GM19467 (cell line): Measurements from ENCODE around the gene SLC22A4.

Experiments
- ATAC-seq: cut with Tn5 transposase; IDR thresholded peaks from one replicate; pipeline ENCODE4 v1.9.1; 2021; ENCODE audit warnings: mild to moderate bottlenecking, moderate library complexity; ENCODE audit not compliant: unreplicated experiment

SLC22A4 gene

DNA sequence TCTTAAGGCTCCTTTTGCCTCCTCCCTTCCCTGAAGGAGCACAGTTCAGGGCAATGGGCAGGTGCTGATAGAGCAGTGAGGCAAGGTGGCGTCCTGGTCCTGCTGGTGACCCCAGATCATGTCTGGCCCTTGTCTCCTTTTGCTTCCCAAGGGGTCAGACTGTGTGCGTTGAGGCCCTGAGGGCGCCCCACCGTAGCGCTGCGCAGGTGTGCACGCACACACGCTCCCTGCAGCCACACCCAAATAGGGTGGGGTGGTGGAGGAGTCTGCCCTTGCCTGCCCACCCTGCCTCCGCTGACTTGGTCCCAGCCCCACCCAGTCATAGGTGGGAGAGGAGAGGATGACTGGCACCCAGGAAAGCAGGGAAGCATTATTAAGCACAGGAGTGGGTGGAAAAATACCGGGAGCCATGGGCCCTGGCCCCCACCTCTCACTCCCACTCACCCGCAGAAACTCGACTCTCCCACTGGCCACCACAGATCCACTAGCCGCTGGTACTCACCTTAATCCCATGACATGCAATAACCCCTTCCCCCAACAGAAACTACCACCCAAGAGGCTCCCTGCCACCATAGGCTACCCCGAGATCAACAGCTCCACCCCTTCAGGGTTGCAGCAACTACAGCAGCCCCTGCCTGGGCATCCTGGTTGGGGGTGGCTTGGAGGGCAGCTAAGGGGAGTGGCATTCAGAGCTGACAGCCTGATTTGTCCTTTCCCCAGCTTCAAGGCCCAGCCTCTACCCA, 20.0 kb upstream of the SLC22A4 start:
- no peak for ATAC-seq

DNA sequence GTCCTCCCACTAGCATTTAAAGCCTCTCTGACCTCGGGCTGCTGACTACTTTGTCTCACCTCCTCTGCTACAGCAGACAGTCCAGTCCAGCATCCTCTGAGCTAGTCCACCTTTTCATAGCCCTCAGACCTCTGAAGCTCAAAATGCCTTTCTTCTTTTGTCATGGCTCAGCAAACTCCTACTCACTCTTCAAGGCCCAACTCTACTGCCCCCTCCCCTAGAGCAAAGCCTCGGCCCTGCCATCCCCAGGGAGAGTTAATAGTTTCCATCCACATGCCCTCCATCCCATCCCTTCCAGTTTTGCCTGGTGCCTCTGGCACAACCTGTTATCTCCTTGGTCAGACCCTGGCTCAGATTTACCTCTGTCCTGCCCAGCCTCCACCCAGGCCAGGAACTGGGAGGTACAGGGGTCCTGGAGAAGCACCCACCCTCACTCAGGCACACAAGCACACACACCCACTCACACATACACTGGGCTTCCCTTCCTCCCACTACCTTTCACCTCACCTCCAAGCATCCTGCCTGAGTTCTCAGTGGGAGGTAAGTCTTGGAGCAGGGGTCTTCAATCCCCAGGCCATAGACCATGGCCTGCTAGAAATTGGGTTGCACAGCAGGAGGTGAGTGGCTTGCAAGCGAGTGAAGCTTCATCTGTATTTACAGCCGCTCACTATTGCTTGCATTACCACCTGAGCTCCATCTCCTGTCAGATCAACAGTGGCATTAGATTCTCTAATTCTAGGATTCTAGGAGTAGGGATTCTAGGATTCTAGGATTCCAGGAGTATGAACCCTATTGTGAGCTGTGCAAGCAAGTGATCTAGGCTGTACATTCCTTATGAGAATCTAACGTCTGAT, 18.6 kb upstream of the SLC22A4 start:
- ATAC-seq = no peak

DNA sequence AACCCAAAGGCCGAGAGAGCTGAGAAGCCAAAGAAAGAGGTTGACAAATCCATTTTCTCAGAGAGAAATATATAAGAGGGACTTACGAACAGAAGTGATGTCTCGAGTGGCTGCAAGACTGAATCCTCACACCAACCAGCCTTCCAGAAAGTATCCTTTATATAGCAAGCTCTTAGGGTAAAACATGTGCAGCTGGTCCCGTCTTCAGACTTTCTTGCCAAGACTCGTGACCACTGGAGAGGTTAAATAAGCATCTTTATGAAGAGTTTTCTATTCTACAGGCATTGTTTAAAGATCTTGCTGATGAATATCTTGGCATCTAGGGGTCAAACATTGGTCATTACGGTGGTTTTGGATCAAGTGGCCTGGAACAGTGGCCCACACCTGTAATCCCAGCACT, 16.9 kb upstream of the SLC22A4 start:
- ATAC-seq = no peak

DNA sequence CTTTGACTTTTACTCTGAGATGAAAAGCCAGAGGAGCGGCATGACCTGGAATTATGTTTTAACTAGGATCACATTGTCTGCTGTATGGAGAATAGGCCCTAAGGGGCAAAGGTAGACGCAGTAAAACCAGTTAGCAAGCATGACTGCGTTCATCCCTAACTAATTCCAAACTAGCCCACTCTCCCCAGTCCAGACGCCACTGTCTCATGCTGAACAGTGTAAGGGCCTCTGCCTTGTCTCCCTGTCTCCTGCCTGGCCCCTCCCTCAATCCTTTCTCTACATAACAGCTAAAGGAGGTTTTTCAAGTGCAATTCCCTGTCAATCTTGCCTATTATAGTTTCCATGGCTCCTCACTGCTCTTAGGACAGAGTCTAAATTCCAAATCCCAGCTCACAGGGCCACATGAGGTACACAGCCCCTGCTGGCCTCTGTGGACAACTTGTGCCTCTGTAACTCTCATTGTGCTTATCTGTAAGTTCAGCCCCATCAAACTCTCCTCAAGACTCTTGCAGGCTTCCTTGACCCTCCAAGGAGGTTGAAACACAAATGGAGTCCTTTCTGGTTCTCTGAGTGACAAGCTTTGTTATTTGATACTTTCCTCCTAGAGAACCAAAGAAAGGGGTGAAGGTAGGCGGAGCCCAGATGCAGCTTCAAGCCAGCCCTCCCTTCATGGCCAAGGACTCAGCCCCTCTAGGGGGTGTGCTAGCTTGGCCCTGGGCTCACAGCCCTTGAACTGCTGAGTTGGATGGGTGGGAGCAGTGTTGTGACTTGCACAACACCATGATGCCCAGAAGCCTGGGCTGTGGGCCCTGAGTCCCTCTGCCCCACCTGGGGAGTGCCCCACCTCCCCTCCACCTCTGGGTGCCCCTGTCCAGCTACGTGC, 16.0 kb upstream of the SLC22A4 start:
- ATAC-seq = no peak

DNA sequence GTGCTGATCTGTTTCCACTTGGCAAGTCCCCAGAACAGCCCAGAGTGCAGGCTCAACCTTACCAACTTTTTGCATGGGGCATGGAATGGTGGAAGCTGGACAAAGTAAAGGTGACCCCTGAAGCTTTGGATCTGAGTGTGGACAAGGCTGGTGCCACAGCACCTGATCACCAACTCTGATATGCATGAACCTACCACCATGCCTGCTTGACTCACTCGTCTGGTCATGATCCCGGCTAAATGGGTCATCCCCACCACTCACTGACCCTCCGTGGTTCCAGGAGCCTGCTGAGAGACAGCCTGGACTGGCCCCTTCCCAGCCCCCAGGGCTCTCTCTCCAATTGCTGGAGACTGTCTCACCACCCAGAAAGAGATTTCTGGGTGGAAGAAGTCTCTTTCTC, 14.4 kb upstream of the SLC22A4 start:
- no peak for ATAC-seq

DNA sequence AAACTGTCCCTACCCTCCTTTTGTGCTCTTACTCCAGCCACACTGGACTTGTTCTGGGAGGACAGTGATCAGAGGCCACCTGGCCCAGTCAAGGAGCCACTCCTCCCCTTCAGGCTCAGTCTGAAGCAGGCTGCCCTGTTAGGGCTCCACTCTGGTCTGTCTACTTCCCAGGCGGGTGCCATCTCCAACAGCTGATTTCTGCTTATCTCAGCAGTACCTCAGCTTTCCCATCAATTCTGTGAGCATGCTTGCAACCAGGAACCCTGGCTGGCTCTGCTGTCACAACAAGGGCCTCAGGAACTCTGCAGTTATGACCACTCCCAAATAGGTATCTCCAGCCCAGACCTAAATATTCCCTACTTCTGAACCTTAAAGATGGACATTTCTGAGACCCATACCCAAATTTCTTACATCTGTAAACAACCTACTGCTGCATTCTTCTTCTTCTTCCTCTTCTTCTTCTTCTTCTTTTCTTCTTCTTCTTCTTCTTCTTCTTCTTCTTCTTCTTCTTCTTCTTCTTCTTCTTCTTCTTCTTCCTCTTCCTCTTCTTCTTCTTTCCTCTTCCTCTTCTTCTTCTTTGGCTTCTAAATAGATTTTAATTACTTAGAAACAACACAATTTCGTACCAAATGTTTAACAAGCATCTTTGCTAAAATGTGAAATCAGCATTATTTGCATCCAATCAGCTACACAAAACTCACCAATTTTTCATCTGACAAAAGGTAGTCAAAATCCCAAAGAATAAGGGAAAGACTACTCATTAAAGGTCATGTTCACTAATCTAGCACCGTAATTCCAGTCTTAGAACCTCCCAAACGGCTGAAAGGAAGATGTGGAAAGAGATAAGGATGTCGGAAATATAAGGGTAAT, 13.6 kb upstream of the SLC22A4 start:
- ATAC-seq = no peak

DNA sequence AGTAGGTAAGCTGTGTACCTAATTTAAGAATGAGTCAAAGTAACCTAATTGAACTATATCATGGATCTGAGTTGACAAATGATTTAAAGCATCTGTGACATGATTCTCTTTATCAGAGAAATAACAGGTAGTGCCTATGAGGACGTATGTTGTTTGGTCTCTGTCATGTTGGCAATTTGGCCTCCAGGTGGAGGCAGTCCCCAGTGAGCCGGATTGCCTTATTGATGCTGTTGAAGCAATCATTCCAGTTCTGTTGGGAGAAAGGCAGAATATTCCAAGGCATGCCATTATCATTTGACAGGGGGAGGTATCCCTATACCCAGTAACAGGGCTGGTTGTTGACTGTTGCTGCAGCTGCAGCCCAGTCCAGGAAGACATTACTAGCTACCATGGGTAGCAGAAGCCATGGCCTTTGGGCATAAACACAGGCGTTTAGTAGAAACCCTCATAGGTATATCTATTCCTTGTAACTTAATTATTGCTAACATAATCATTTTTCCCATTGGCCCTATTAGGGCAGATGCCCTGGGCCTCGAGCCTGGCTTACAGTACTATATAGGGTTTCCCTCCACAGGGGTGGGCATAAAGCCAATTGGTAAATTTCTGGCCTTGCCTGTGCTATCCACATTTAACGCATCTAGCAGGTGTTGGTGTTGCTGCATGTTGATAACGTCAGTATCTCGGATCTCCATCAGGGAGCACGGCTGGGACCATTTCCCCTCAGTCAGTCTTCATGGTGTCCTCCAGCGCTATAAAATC, 12.2 kb upstream of the SLC22A4 start:
- no peak for ATAC-seq

DNA sequence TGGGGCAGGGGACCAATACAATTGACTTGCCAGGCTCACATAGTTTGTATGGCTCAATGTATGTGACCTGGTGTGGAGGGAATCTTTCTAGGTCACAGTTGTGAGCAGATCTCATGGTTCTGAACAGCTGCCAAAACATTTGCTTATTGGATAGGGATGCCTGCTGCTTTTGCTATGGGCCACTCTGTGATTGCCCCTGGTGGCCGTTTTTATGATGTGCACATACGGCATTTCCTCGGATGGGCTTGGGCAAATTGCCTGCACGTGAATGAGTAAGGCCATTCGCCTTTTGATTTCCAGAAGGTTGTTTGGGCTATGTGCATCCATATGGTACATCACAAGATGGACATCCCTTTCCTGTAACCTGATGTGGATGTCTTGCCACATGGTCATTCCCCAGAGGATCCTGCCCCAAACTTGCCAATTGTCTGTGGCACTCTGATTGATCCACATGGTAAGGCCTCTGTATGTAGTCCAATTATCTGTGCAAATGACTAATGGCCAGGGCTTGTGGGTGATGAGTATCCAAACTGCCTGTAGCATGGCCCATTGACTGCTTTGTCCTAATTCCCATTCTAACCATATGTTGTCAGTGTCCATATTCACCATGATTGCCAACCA, 10.7 kb upstream of the SLC22A4 start:
- no peak for ATAC-seq

DNA sequence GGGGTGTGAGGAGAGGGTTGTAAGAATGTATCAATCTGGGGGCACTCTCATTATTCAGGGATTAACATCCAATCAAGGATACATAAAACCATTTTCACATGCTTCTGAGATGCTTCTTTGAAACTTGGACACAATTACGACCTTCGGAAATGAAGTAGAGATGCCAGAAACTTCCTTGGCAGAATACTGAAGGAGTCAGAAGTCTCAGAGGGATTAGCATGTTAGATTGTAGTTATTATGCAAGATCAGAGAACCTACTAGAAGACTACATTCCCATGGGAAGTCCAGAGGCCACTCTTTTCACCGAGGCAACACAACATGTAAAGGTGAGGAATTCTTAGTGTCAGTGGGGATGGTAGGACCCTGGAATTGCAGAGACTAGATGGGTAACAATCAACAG, 5.1 kb upstream of the SLC22A4 start:
- ATAC-seq = no peak

DNA sequence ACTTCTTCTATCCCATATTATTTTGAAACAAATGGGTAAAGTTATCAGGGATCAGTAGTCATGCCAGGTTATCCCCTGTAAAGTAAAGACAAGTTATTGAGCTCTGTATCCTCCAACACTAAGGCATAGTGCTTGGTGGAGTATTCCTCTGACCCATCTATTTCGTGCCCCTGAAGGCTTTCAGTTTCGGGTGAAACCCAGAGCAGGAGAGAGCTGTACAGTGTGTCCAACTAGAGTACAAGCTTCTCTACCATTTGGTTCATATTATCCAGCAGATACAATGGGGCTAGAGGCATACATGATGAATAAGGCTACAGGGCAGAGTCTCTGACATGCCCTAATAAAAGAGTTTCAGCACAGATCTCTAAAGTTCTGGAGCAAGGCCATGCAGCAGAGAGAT, 3.2 kb upstream of the SLC22A4 start:
- ATAC-seq = no peak

DNA sequence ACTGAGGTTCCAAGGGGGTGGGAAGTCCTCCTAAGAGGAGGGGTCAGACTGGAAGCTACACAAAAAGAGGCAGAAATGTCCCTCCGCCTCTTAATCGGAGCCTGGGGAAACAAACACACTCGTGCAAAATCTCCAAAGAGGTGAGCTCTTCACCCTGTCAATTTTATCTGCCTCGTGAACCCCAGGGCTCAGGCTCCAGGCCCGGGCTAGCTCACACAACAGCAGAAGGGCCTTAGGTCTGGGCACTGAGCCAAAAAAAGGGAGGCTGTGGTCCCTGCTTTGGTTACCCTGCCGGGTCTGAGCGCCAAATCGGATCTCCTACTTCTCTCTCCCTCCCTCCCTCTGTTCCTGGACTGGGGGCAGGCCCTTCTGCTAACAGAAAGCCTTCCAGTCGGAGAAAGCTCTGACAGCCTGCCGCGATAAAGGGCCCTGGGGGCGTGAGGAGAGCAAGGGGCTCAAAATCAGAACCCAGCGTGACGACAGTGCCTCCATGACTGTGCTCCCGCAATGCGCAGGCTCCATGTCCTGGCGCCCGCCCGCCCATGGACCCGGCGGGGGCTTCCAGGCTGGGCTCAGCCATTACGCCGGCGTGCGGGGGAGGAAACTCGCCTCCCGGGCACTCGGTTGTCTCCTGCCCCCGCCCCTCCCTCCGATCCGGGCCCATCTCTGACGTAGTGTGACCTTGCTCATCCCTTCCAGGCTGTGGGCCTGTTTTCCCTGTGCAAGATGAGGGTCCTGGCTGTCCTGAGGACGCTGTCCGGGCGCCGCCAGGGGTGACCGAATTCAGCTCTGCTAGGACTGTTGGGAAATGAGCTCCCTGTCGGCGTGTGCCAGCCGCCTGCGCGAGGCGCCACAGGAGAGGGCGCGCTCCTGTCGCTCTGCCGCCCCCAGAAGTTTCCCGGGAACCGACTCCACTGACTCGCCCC, 865 bp upstream of the SLC22A4 start:
- peak; percentile 19 for ATAC-seq

DNA sequence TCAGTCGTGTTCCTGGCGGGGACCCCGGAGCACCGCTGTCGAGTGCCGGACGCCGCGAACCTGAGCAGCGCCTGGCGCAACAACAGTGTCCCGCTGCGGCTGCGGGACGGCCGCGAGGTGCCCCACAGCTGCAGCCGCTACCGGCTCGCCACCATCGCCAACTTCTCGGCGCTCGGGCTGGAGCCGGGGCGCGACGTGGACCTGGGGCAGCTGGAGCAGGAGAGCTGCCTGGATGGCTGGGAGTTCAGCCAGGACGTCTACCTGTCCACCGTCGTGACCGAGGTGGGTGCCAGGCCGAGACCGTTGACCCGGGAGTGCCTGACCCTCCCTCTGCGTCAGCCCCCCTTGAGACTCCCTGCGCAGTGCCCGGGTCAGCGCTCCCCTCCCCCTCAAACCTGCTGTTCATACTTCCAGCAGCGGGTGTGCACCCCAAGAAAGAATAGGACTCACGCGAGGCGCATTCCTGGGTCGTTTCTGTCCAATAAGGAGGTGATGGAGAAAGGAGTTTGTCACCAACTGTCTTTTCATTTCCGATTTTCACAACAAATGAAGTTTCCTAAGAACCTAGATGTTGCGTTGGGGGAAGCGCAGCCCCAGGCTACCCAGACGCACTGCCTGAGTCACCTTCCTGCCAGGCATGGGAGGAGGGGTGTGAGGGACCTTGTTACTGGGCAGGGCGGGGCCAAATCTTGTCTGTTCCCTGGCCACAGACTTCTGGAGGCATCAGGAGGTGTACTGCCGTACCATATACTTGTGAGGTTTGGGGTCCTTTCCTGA, 722 bp downstream of the SLC22A4 start:
- ATAC-seq = peak; percentile 4

DNA sequence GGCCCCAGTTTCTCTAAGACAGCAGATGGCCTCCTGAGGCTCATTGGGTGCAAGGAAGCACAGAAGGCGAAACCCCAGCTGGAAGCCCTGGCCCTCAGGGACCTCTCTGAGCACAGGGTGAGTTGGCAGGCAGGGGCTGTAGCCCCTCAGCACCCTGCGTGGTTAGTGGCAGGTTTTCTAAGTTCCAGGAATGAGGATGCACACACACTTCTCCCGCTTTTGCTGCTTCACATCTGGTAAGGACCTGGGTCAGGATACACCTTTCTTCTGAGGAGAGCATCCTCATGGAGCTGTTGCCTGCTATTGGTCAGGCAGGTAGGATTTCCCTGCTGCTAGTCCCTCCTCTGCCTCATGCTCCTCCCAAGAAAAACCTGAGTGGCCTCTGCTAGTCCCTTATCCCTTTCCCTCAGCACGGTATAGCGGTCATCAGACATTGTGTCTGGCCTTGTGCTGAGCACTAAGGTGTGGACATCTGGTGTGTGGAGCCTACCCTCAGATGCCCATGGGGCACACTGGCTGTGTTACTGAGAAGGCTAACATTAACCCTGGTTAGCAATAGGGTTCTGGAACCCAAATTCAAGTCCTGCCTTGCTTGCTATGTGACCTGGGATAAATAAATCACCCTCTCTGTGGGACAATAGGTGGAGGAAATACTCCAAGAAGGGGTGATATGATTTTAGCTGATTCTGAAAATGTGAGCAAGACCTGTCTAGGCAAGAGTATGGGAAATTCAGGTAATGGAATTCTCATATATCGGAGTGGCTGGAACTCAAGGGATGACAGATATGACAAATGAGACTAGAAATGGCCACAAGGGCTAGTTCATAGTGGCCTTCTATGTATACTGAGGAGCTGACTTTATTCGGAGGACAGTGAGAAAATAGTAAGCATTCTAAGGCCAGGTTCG, 1.6 kb downstream of the SLC22A4 start:
- ATAC-seq = no peak

DNA sequence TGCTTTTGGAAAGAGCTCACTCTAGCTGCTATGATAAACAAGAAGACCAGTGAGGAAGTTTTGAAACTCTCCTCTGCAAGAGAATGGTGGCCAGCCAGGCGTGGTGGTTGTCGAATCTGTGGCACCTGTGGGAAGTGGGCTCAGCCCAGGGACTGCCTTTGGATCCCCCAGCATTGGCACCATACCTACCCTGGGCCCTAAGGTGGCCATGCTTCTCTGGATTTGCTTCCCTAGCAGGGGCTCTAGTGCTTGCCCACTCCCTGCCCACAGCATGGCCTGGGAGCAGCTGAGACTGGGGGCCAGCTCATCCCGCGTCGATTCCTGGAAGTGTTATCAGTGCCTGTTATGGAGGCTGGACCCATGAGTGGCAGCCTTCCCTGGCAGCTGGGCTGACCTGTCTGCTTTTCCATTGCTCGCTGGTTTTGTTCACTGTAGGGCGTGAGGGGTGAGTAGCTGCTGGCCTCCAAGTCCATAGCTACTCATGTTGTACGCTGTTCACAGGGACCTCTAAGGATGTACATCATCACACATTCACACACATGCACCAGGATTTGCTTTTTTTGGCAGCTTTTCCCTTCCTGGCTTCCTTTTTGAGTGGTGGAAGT, 2.3 kb downstream of the SLC22A4 start:
- ATAC-seq = no peak

DNA sequence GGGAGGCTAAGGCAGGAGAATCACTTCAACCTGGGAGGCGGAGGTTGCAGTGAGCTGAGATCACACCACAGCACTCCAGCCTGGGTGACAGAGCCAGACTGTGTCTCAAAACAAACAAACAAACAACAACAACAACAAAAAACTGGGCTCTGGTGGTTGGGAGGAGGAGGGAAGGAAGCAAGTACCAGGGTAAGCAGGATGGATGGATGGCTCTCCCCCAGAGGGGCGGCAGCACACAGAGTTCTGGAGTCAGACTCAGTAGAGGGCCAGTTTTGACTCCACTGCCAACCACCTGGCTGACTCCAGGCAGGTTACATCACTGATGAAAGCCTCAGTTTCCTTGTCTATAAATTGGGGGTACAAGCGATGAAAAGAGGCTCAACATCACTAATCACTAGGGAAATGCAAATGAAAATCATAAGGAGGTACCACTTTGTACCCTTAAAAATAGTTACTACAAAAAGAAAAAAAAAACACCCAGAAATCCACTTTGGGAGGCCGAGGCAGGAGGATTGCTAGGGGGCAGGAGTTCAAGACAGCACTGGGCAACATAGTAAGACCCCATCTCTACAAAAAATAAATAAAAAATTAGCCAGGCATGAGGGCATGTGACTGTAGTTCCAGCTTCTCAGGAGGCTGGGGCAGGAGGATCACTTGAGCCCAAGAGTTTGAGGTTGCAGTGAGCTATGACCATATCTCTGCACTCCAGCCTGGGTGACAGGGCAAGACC, 3.2 kb downstream of the SLC22A4 start:
- ATAC-seq = no peak
